HEK293T (cell line): ENCODE results near the gene HUWE1.

Source experiments
- CTCF ChIA-PET: fragments of 350-600 bp; formaldehyde crosslinking; extraction: SDS; loops from one replicate; lab custom pipeline; 2021; ENCODE audit warnings: antibody characterized with exemption, inconsistent platforms; lab: Yijun Ruan, JAX
- POLR2A ChIA-PET: fragments of 350-600 bp; formaldehyde crosslinking; extraction: SDS; loops from one replicate; lab custom pipeline; 2020; ENCODE audit warnings: antibody characterized with exemption, inconsistent platforms; lab: Yijun Ruan, JAX
- DNase-seq: peaks from one replicate; pipeline ENCODE4 v3.0.0; 2012; ENCODE audit warnings: mixed read lengths; ENCODE audit errors: extremely low spot score
- ARNT ChIP-seq: fragments of 450-650 bp; IDR thresholded peaks from 2 replicates; pipeline ENCODE4 v1.6.1; 2017; ENCODE audit warnings: mild to moderate bottlenecking
- BHLHE40 ChIP-seq: fragments of 450-650 bp; IDR thresholded peaks from 2 replicates; pipeline ENCODE4 v1.6.1; 2016; ENCODE audit warnings: mild to moderate bottlenecking, moderate library complexity, borderline replicate concordance
- CTBP1 ChIP-seq: fragments of 450-650 bp; IDR thresholded peaks from 2 replicates; pipeline ENCODE4 v1.6.1; 2016; ENCODE audit warnings: borderline replicate concordance
- ELF4 ChIP-seq: fragments of 450-650 bp; IDR thresholded peaks from 2 replicates; pipeline ENCODE4 v1.6.1; 2017; ENCODE audit warnings: antibody characterized with exemption
- FOXA1 ChIP-seq: fragments of 450-650 bp; IDR thresholded peaks from 2 replicates; pipeline ENCODE4 v1.6.1; 2016; ENCODE audit warnings: mild to moderate bottlenecking
- FOXK2 ChIP-seq: fragments of 450-650 bp; IDR thresholded peaks from 2 replicates; pipeline ENCODE4 v1.6.1; 2016; ENCODE audit warnings: mild to moderate bottlenecking
- FOXM1 ChIP-seq: fragments of 450-650 bp; IDR thresholded peaks from 2 replicates; pipeline ENCODE4 v1.6.1; 2017; ENCODE audit warnings: mild to moderate bottlenecking, borderline replicate concordance
- HDGF ChIP-seq: fragments of 450-650 bp; IDR thresholded peaks from 2 replicates; pipeline ENCODE4 v1.6.1; 2017; ENCODE audit warnings: antibody characterized with exemption, borderline replicate concordance
- L3MBTL2 ChIP-seq: fragments of 450-650 bp; conservative IDR thresholded peaks from 2 replicates; pipeline ENCODE4 v1.6.1; 2016; ENCODE audit warnings: mild to moderate bottlenecking
- LEF1 ChIP-seq: fragments of 450-650 bp; IDR thresholded peaks from 2 replicates; pipeline ENCODE4 v1.6.1; 2017; ENCODE audit warnings: mild to moderate bottlenecking, borderline replicate concordance
- NFRKB ChIP-seq: fragments of 450-650 bp; IDR thresholded peaks from 2 replicates; pipeline ENCODE4 v1.6.1; 2016; ENCODE audit warnings: mild to moderate bottlenecking, moderate library complexity
- SP1 ChIP-seq: fragments of 450-650 bp; IDR thresholded peaks from 2 replicates; pipeline ENCODE4 v1.6.1; 2017
- SUZ12 ChIP-seq: fragments of 450-650 bp; IDR thresholded peaks from 2 replicates; pipeline ENCODE4 v1.6.1; 2016; ENCODE audit warnings: mild to moderate bottlenecking
- TARDBP ChIP-seq: fragments of 450-650 bp; IDR thresholded peaks from 2 replicates; pipeline ENCODE4 v1.6.1; 2016
- ZNF384 ChIP-seq: fragments of 450-650 bp; IDR thresholded peaks from 2 replicates; pipeline ENCODE4 v1.6.1; 2016
- TF ChIP-seq, protein P1 (sequence below): fragments of 450-650 bp; IDR thresholded peaks from 2 replicates; pipeline ENCODE4 v1.6.1; 2016

Gene HUWE1

DNA sequence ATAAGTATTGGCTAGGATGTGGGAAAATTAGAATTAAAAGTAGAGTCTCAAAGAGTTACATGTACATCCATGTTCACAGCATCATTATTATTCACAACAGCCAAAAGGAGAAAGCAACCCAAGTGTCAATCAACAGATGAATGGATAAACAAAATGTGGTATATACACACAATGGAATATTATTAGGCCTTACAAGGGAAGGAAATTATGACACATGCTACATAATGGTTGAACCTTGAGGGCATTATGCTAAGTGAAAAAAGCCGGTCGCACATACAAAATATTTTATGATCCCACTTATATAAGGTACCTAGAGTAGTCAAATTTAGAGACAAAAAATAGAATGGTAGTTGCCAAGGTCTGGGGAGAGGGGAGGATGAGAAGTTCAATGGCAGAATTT lies 80.1 kb downstream of the HUWE1 start:
- ChIA-PET POLR2A (no interaction called here), CTCF (no interaction called here)
- DNase-seq = no peak
- TF ChIP-seq FOXK2 (no peak), FOXM1 (no peak), NFRKB (no peak), TARDBP (no peak), HDGF (no peak), SP1 (no peak), LEF1 (no peak), L3MBTL2 (no peak), CTBP1 (no peak), ARNT (no peak), SUZ12 (no peak), FOXA1 (no peak), ZNF384 (no peak), BHLHE40 (no peak), ELF4 (no peak)
- TF ChIP-seq, protein P1, sequence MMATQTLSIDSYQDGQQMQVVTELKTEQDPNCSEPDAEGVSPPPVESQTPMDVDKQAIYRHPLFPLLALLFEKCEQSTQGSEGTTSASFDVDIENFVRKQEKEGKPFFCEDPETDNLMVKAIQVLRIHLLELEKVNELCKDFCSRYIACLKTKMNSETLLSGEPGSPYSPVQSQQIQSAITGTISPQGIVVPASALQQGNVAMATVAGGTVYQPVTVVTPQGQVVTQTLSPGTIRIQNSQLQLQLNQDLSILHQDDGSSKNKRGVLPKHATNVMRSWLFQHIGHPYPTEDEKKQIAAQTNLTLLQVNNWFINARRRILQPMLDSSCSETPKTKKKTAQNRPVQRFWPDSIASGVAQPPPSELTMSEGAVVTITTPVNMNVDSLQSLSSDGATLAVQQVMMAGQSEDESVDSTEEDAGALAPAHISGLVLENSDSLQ = no peak

DNA sequence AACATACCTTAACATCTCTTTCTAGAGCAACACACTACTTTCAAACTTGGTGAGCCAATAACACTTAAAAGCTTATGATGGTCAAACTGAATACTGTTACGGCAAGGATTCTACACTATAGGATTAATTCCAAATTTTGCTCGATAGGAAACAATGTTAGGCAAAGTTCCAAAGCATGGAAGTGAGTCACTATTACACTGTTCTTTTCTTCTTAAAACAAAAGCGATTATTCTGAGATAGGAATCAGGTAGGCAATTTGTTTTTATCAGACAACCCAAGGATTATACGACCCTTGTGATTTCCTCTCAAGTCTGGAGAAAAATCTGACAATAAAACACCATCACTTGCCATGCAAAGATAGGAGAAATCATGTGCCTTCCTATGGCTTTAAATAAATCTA lies 81.5 kb downstream of the HUWE1 start:
- POLR2A ChIA-PET = no interaction called here
- no peak for DNase-seq
- TF ChIP-seq NFRKB (no peak), FOXM1 (no peak), TARDBP (no peak), SUZ12 (no peak), CTBP1 (no peak), ZNF384 (no peak), BHLHE40 (no peak), L3MBTL2 (no peak), HDGF (no peak), LEF1 (no peak), SP1 (no peak), FOXA1 (no peak), ELF4 (no peak)
- CTCF ChIA-PET = no interaction called here

DNA sequence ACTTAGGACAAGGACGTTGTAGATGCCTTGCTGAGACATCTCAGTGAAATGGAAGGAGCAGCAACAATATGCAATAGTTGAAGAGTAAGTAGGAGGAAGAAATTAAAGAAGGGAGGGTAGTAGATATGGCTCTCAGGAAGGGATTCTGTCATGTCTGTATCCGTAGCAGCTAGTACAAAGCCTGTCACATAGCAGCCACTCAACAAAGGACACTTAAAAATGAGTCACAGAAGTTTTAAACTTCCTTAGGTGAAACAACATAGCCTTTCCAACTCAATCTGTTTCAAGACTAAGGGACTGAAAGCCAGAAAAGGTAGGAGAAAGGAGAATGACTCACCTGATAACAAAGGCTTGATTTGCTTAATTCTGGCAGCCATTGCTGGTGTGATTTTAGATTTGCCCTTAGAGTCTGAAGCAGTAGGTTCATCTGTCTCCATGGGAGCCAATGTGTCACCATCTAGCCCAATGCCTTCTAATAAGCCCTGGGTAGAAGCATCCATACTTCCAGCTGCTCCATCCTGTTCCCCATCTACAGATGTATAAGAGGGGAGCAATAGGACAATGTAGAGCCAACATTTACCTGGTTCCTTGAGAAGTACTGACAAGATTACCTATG lies 86.6 kb downstream of the HUWE1 start:
- ChIA-PET CTCF (no interaction called here), POLR2A (no interaction called here)
- no peak for DNase-seq
- TF ChIP-seq TARDBP (no peak), FOXK2 (no peak), BHLHE40 (no peak), CTBP1 (no peak), NFRKB (no peak), HDGF (no peak), FOXM1 (no peak), SUZ12 (no peak), ARNT (no peak)

GRCh38 chrX:53598169-53598568 lies 88.3 kb downstream of the HUWE1 start:
- no peak for DNase-seq
- POLR2A ChIA-PET = no interaction called here
- CTCF ChIA-PET = no interaction called here
- TF ChIP-seq SUZ12 (no peak), LEF1 (no peak)

- TF ChIP-seq FOXA1 (no peak), TARDBP (no peak), ELF4 (no peak), NFRKB (no peak), ARNT (no peak), FOXK2 (no peak), FOXM1 (no peak), LEF1 (no peak), BHLHE40 (no peak), L3MBTL2 (no peak), SUZ12 (no peak), CTBP1 (no peak), HDGF (no peak), ZNF384 (no peak), SP1 (no peak)
- TF ChIP-seq, protein P1 = no peak
- POLR2A ChIA-PET = no interaction called here
- CTCF ChIA-PET = no interaction called here
- DNase-seq = no peak
Measured at GRCh38 chrX:53595266-53595810, 91.2 kb downstream of the HUWE1 start.

DNA sequence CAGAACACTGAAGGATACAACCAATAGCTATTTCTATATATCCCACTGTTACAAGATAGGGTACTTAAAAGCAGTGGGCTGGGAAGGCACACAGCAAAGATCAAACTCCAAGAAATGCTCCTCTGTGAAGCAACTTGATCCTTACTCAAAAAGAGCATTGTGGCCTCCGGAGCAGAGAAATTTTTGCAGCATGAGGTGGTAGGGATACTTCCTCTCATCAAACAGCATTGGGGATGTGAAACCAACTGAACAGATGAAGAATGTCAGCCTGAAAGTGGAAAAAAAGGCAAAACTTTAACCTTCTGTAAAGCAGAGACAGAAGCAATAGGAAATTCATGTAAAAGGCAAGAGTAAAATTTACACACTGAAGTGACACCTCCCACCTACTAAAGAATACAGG lies 92.2 kb downstream of the HUWE1 start:
- TF ChIP-seq ARNT (no peak), SUZ12 (no peak), TARDBP (no peak), CTBP1 (no peak), FOXA1 (no peak), SP1 (no peak), ZNF384 (no peak), L3MBTL2 (no peak), ELF4 (no peak), LEF1 (no peak), NFRKB (no peak), HDGF (no peak), BHLHE40 (no peak), FOXK2 (no peak), FOXM1 (no peak)
- TF ChIP-seq, protein P1 = no peak
- DNase-seq = no peak
- ChIA-PET CTCF (no interaction called here), POLR2A (no interaction called here)
